GM12892 (cell line): ENCODE measurements around the gene MN1.

ENCODE experiments used
- DNase-seq: peaks from one replicate; pipeline ENCODE4 v3.0.0; 2011; ENCODE audit not compliant: insufficient read length
- FAIRE-seq: peaks from 2 replicates; lab custom pipeline; 2011; peaks lifted over from hg19 to GRCh38; lab: Jason Lieb, UNC
- POLR2A ChIP-seq: IDR thresholded peaks from 2 replicates; pipeline ENCODE4 v1.6.1; 2011; ENCODE audit warnings: low read depth, low read length, control low read depth
- POLR2AphosphoS5 ChIP-seq: IDR thresholded peaks from 2 replicates; pipeline ENCODE4 v1.6.1; 2011; ENCODE audit warnings: low read depth, low read length, control low read depth
- TAF1 ChIP-seq: IDR thresholded peaks from 2 replicates; pipeline ENCODE4 v1.6.1; 2011; ENCODE audit warnings: low read depth, mild to moderate bottlenecking, control low read depth, low read length, borderline replicate concordance

The MN1 gene

DNA sequence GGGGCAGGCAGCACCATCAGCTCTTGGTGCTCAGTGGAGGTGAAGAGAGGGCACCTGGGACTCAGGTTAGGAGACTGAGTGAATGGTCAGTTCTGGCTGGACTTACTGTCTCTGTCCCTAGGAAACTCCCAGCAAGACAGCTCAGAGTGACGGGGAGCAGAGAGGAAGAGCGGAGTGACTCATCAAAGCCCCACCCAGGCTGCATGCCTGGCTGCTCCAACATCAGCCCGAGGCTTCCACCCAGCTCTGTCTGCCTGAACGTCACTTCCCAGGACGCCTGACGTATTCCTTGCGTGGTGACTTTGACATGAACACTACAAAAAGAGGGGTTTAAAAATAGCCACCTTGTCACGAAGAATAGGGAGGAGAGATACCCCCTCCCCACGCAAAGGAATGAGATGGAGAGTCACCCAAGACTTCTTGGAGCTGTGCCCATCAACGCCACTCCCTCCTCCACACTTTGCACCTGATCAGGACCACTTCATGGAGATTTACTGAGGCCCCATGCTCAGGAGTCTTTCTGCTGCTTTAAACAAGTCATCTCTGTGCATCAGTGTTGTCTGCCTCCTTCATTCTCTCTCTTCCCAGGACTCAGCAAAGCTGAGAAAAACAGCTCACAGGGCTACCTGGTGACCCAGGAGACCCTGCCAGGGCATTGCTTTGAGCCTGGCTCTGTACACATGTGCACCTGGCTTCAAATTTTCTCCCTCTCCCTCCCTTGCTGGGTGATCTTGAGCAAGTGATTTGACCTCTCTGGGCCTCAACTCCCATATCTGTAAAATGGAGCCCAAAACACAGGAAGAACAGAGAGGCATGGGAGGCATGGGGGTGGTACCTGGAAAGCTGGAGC is 83.1 kb downstream of the MN1 start:
- FAIRE-seq, result no peak
- DNase-seq, result no peak

DNA sequence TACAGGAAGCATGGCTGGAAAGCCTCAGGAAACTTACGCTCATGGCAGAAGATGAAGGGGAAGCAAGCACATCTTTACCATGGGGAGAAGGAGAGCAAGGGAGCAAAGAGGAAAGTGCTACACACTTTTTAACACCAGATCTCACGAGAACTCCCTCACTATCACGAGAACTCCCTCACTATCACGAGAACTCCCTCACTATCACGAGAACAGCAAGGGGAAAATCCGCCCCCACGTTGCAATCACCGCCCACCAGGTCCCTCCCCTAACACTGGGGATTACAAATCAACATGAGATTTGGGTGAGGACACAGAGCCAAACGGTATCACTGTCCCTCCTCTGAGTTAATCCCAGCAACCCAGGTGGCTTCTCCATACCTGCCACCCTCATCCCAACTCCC is 84.5 kb downstream of the MN1 start:
- FAIRE-seq (no peak), DNase-seq (no peak)
- TF ChIP-seq POLR2A (no peak), POLR2AphosphoS5 (no peak), TAF1 (no peak)

More for the DNA sequence above, 83.1 kb downstream of the MN1 start:
- TF ChIP-seq POLR2A, result no peak
- TF ChIP-seq TAF1, result no peak
- TF ChIP-seq POLR2AphosphoS5, result no peak

- FAIRE-seq, result no peak
- TF ChIP-seq POLR2A (no peak), POLR2AphosphoS5 (no peak), TAF1 (no peak)
- DNase-seq, result no peak
Measured at GRCh38 chr22:27716074-27716473, 85.5 kb downstream of the MN1 start.

DNA sequence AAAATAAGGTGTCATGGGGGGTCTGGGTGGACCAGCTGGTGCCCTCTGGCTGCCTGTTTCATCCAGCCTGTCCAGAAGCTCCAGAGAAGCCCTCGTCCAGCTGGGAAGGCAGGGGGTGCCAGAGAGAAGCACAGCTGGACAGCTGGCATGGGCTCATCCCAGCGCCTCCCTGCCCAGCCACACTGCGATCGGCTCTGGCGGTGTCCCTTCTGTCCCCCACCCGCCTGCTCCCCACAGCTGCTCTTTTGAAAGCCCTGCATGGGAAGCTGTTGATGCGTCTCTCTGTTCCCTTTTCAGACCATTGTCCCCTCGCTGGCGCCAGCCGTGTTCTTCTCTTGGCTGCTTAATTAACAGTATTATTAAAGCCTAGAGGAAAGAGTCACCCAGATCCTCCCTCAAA is 86.5 kb downstream of the MN1 start:
- no peak for TF ChIP-seq POLR2A
- DNase-seq (no peak), FAIRE-seq (no peak)

DNA sequence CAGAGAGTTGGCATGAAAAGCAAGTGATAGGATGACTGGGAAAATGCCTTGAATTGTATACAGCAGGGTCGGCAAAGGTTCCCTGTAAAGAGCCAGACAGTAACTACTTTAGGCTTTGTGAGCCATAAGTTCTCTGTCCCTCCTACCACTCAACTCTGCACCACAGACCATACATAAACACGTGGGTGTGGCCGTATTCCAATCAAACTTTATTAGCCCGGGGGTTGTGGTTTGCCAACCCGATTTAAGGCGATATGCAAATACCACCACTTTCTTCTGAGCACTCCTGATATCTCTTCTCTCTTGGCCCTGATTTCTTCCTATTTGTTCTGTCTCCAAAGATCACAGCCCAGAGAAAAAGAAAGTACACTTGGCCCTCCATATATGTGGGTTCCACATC is 87.5 kb downstream of the MN1 start:
- no peak for FAIRE-seq
- no peak for DNase-seq

DNA sequence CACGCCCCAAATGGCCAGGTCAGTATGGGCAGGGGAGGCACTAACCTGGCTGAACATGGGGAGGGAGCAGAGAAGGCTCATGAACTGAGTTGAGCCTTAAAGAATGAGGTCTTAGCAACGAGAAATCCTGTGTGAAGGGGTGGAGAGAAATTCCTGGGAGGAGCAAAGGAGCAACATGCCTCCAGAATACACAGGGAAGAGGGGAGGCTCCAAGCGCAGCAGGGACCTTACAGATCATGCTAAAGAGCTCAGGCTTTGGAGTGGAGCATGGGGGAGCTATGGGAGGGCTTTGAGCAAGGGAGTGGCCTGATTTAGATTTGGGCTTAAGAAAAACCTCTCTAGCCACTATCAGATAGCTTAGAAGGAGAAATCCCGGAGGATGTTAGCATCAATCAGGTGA is 88.1 kb downstream of the MN1 start:
- TF ChIP-seq TAF1, result no peak
- TF ChIP-seq POLR2A, result no peak
- TF ChIP-seq POLR2AphosphoS5, result no peak
- FAIRE-seq (no peak), DNase-seq (no peak)

More for the DNA sequence above, 87.5 kb downstream of the MN1 start:
- TF ChIP-seq POLR2A (no peak), POLR2AphosphoS5 (no peak), TAF1 (no peak)

DNA sequence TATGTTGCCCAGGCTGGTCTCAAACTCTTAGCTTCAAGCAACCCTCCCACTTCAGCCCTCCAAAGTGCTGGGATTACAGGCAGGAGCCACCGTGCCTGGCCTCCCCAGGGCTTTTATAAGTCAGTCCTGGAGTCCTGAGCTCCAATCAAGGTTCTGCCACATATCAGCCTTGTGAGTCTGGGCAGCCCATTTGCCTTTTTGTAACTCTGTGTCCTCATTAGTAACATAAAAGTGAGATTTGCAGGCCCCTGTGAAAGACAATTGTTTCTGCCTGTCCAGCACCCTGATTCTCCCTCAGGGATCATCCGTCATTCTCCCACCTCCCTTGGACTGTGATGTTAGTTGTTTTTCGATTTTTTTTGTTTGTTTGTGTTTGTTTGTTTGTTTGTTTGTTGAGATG is 89.8 kb downstream of the MN1 start:
- DNase-seq (no peak), FAIRE-seq (no peak)
- no peak for TF ChIP-seq POLR2A

GRCh38 chr22:27711012-27711411 is 90.5 kb downstream of the MN1 start:
- TF ChIP-seq POLR2A (no peak), POLR2AphosphoS5 (no peak), TAF1 (no peak)
- FAIRE-seq (no peak), DNase-seq (no peak)

- DNase-seq (no peak), FAIRE-seq (no peak)
- TF ChIP-seq POLR2AphosphoS5 (no peak), TAF1 (no peak), POLR2A (no peak)
Measured at GRCh38 chr22:27709919-27710675, 91.5 kb downstream of the MN1 start.

GRCh38 chr22:27706489-27706888 is 95.1 kb downstream of the MN1 start:
- TF ChIP-seq POLR2A (no peak), POLR2AphosphoS5 (no peak), TAF1 (no peak)
- DNase-seq (no peak), FAIRE-seq (no peak)

DNA sequence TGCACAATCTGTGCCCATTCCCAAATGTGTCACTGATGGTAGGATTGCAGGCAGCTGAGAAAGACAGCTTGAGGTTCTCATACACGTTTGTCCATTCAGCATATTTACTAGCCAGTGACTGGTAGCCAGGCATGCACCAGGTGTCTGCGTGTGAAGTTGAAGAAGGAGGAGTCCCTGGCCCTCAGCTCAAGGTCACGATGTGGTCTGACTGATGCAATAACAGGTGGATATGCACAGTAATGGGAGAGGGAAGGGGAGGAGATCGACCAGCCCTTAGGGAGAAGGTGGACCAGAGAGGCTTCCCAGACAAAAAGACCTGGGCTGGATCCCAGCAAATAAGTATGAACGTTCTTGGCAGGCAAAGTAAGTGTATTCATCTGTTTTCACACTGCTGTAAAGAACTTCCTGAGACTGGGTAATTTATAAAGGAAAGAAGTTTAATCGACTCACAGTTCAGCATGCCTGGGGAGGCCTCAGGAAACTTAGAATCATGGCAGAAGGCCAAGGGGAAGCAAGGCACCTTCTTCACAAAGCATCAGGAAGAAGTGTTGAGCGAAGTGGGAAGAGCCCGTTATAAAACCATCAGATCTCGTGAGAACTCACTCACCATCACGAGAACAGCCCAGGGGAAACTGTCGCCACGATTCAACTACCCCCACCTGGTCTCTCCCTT is 96.0 kb downstream of the MN1 start:
- TF ChIP-seq TAF1 (no peak), POLR2AphosphoS5 (no peak), POLR2A (no peak)

More for the DNA sequence above, 96.0 kb downstream of the MN1 start:
- DNase-seq (no peak), FAIRE-seq (no peak)
